Pulmonary artery endothelial cell (primary cell): ENCODE data around the gene EDEM1. TPM values are rescaled to one million over a fixed set of nuclear protein-coding genes. Genes with fewer than 3 reads are reported as not detected.
"Not testable (repeated sequence)": the region's sequence is repeated elsewhere in the genome, so short reads cannot be mapped to it uniquely, and the experiment has no call there.

ENCODE experiments used
- DNase-seq: peaks from one replicate; pipeline ENCODE4 v3.0.0-alpha.2; 2011; ENCODE audit warnings: low read depth, low spot score
- total RNA-seq: library from RNA; depleted of rRNA; stranded (reverse); fragments of >200 nt; gene quantifications from 2 replicates; pipeline ENCODE4 v1.2.3, GENCODE V29; 2014

The EDEM1 gene
- 21.9 and 26.2 TPM in 2 replicates for total RNA-seq

- DNase-seq = peak; percentile 78
Observed at GRCh38 chr3:5187156-5187919, at the start of gene EDEM1. Gene EDEM1 (plus strand): TSS chr3:5187707. CDS start chr3:5187806, 99 bp downstream.

DNA sequence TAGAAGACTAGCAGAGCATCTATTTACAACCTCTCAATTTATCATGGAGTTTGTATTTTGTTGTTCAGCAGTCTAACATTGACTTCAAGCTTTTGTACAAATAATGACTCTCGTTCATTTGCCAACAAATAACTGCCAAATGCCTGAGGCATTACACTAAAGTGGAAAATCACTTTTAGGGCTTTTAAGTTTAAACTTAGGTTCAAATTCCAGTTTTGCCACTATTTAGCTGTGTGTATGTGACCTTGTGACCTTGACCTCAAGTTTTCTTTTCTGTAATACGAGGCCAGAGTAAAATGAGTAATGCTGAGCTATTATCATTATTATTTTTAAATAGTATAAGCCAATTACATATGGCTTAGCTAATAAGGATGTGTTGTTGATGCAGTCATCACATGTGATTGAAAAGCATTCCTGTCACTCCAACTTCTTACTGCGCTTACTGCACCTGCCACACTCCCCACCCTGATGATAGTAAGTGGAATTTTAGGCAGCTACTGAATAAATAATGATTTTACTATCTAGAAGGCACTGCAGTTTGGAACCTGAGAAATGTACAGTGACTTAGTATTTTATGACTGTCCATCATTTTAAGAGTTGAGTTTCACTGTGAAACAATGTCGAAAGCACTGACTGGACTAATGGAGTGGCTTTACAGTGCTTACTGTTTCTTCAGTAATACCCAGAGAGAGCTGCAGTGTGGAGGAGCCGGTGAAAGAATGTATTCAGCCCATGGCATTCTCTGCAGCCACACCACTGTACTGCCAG is 49.1 kb upstream of the EDEM1 start:
- DNase-seq = no peak

GRCh38 chr3:5140230-5140621 is 47.3 kb upstream of the EDEM1 start:
- no peak for DNase-seq

DNA sequence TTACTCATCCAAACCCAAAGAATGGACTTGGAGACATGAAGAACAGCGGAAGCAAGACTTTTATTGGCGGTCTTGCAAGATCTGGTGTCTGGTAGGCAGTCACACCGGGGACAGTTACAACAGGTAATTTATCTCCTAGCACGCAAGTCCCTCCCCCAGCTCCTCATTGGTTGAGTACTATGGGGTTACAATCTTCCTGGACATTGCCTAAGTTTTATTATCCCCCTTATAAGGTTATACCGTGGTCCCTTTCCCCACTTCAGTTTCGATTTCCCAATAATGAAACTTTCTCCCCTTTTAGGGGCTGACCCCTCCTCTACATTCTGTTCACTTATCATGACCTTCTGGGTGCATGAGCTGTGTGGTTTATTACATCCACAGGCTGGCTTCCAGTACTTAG is 46.7 kb upstream of the EDEM1 start:
- no peak for DNase-seq

DNA sequence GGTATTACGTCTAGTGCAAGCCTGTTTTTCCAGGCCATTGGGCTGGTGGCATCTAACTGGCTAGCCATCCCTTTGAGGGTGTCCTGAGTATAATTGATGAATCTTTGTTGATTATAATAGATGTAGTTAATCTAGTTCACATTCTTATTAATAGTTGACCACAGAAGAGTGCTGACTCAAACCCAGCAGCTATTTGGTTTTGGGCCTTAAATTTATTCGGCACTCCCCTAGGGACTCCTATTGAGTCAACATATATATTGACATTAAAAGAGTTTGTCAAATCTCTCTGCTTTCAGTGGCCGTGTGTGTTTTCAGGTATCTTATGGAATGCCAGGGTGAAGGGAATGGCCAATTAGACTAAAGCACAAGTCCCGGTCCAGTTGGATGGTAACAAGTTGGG is 45.7 kb upstream of the EDEM1 start:
- DNase-seq = no peak

DNA sequence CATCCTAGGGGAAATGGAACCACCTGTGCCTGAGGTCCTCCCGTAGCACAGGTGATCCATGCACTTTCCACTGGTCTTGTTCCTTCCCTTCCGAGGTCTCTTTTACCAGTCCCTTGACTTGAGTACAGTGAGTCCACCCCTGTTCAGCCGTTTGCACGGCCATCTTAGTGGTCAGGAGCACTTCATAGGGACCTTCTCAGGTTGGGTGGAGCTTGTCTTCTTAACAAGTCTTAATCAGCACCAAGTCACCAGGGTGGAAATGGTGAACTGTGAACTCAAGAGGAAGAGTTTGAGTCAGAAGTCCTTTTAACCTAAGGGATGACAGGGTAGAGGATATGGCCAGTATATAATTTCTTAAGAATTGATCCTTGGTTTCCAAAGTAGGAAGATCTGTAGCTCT is 44.0 kb upstream of the EDEM1 start:
- no peak for DNase-seq

DNA sequence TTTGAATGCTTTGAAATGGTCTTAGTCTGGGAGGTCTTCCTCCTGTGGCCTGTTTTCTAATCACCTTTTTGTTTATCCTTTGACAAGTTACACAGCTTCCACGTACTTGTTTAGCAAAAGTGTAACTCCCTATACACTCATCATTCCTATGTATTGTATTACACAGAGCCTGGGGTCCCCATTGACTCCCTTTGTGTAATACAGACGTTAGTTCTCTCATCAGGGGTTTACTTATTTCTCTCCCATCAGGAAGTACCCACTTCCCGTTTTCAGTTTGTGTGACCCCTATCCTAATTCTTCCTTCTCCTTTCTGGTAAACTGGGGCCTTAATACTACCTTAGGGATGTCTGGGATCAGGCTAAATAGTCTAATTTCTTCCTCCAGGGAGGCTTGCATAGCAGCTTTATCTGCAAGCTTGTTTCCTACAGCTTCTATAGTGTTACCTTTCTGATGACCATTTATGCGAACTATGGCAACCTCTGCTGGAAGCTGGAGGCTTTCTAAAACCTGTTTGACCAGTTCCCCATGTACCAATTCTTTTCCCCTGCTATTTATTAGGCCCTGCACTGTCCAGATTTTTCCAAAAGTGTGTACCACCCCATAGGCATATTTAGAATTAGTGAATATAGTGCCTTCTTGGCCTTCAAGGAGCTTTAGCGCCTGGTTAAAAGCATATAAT is 43.1 kb upstream of the EDEM1 start:
- no peak for DNase-seq

DNA sequence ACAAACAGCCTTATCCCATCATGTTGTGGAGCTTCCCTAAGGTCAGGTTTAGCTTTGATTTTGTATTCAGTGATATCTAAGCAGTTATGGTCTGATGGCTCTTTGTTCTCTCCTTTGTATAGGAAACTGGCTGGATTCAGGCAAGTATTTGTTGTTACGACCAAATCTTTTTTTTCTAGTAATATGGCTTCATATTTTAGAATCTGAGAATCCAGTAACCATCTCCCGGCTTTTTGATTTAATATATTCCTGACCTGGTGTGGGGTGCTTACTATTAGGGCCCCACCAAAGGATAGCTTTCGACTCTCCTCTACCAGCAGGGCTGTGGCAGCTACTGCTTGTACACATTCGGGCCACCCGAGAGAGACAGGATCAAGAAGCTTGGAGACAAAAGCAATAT is 42.4 kb upstream of the EDEM1 start:
- DNase-seq = no peak

- not testable (repeated sequence) for DNase-seq
Observed at GRCh38 chr3:5147152-5147551, 40.4 kb upstream of the EDEM1 start.

DNA sequence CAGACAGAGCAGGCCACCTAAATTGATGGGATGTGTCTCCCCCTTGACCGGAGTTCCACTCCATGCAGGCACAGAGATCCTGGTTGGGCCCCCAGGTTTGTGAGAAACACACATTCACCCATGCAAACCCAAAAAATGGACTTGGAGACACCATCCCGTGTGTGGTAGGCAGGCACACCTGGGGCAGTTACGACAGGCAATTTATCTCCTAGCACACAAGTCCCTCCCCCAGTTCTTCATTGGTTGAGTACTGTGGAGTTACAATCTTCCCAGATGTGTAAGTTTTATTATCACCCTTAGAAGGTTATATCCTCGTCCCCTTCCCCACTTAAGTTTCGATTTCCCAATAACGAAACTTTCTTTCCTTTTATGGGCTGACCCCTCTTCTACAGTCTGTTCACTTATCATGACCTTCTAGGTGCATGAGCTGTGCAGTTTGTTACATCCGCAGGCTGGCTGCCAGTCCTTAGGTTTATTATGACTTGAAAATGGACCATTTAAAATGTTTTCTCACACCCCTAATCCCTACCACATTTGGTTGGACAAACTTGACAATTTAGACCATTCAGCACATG is 38.1 kb upstream of the EDEM1 start:
- DNase-seq = no peak

GRCh38 chr3:5151586-5151985 is 35.9 kb upstream of the EDEM1 start:
- DNase-seq = no peak

DNA sequence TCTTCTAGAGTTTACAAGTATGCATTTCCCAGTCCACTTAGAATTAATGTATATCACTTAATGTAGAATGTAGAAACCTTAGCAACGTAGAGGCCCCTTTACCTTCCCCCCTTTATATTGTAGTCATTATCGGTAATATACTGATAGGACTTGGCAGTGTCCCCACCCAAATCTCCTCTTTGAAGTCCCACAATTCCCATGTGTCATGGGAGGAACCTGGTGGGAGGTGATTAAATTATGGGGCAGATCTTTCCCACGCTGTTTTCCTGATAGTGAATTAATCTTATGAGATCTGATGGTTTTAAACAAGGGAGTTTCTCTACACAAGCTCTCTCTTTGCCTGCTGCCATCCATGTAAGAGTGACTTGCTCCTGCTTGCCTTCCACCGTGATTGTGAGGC is 34.4 kb upstream of the EDEM1 start:
- no peak for DNase-seq

- no peak for DNase-seq
Observed at GRCh38 chr3:5155241-5155640, 32.3 kb upstream of the EDEM1 start.

DNA sequence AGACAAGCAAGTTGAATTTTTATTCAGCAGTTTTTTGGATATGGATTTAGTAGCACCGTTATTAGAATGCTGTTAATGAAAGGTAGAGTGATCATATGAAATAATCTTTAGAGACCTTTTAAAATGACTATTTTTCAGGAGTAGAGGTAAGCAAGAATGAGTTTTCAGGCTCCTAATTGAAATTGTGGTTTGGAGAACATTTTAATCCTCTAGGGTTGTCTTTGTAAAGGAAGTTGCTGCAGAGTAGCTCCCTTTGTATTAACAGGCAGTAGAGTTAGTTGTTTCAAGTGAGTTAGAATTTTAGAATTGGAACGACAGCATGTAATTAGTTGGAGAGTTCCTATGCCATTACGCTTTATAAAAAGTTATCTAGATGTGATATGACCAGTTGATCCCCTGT is 27.2 kb upstream of the EDEM1 start:
- no peak for DNase-seq

DNA sequence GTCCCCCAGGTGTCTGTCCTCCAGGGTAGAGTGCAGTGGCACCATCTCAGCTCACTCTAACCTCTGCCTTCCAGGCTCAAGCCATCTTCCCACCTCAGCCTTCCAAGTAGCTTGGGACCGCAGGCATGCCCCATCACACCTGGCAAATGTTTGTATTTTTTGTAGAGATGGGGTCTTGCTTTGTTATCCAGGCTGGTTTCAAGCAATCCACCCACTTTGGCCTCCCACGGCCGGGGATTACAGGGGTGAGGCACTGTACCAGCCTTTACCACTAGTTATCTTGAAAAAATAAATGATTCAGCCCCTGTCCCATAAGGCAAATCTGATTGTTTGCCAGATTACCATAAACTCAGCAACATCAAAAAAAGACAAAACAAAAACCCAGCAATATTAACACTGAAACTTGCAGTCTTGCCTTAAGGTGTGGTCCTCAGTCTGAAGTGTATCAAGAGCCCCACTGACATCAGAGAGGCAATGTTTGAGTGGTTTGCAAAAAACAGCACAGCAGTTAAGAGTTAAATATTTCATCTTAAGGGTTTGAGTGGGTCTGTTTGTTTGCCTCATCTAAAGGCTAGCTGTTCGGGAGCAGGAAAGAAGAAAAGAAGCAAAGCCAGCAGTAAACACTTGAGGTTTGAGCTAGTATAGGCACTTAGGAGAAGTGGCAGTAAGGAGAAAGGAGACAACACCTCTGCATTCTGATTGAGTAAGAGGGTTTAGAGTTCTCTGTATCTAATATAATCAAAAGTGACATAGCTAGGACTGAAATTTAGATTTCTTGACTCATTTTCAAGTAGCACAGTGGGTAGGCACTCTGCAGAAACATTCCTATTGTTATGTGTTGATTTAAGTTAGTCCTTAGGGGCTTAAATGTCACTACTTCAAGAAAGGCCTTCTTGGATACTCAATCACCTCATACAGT is 26.3 kb upstream of the EDEM1 start:
- DNase-seq = no peak

GRCh38 chr3:5162102-5162501 is 25.4 kb upstream of the EDEM1 start:
- DNase-seq = no peak

- no peak for DNase-seq
Observed at GRCh38 chr3:5165698-5166097, 21.8 kb upstream of the EDEM1 start.

DNA sequence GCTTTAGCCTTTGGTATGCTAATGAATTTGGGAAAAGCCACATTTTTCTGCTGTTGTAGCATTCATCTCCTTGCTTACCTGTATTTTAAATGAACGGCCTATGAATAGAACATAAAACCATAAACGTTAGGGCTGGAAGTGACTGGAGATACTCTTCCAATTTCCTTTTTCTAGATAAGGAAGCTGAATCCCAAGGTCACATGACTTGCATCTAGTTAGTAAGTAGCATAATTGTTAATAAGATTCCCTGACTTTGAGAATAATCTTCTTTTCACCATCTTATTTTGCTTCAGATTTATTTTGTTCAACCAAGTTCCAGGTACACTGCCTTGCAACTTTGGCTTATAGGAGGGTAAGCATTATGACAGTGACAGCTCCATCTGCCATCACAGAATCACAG is 20.7 kb upstream of the EDEM1 start:
- DNase-seq = no peak

GRCh38 chr3:5168110-5168509 is 19.4 kb upstream of the EDEM1 start:
- no peak for DNase-seq

DNA sequence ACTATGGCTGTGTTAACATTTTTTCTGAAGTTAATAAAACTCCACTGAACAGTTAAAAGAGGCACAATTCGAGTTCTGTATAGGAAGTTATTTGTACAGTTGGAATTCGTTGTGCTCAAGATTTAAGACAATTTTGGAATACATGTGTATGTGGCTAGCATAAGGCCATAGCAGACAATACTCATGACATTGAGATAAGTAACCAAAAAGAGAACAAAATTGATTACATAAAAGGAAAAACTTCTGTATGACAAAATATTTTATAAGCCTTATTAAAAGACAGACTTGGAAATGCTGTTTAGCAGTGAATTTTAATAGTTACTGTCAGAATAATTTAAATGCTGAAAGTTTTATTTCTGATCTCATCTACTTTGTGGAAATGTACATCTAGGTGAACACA is 17.7 kb upstream of the EDEM1 start:
- DNase-seq = no peak

DNA sequence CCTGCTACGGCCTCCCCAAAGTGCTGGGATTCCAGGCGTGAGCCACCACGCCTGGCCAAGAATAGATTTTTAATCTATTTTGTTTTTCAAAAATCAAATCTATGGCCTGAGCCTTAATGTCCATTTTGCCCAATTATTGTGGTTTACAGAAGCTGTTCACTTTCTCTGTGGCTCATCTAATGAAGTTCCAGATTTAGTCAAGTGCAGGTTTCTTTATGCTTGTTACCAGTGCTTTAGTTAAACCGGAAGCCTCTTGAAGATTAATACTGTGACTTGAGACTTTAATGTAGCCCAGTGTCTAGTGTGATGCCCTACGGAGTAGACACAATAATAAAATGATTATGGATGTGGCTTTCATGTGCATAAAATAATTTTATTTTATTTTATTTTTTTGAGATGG is 16.5 kb upstream of the EDEM1 start:
- DNase-seq = no peak
